ENCODE measurements around the gene CLASRP.

GRCh38 chr19:45027371-45027770, 11.5 kb upstream of the CLASRP start:
- TF ChIP-seq, protein P1, sequence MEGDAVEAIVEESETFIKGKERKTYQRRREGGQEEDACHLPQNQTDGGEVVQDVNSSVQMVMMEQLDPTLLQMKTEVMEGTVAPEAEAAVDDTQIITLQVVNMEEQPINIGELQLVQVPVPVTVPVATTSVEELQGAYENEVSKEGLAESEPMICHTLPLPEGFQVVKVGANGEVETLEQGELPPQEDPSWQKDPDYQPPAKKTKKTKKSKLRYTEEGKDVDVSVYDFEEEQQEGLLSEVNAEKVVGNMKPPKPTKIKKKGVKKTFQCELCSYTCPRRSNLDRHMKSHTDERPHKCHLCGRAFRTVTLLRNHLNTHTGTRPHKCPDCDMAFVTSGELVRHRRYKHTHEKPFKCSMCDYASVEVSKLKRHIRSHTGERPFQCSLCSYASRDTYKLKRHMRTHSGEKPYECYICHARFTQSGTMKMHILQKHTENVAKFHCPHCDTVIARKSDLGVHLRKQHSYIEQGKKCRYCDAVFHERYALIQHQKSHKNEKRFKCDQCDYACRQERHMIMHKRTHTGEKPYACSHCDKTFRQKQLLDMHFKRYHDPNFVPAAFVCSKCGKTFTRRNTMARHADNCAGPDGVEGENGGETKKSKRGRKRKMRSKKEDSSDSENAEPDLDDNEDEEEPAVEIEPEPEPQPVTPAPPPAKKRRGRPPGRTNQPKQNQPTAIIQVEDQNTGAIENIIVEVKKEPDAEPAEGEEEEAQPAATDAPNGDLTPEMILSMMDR (IDR thresholded peaks at IDR 0.05; ENCODE audit: poor library complexity, severe bottlenecking), result no peak
- TF ChIP-seq SMC3 (conservative IDR thresholded peaks at IDR 0.05; ENCODE audit: poor library complexity) (no peak), MXI1 (conservative IDR thresholded peaks at IDR 0.05; ENCODE audit: poor library complexity, severe bottlenecking) (no peak)
